Muscle layer of colon (tissue), 2 donors: ENCODE data around the gene SLC25A42.
"Not testable (repeated sequence)": the region's sequence is repeated elsewhere in the genome, so short reads cannot be mapped to it uniquely, and the experiment has no call there.

ENCODE experiments used
- H3K27ac ChIP-seq: one replicate; pipeline ENCODE4 v1.7.0; 2013; ENCODE audit warnings: low read depth, mild to moderate bottlenecking, low read length, moderate library complexity
- H3K27me3 ChIP-seq, 2 donors: one replicate each; pipeline ENCODE4 v1.7.0; 2013; ENCODE audit warnings: low read length in 2 of 2, mild to moderate bottlenecking in 2 of 2; ENCODE audit not compliant: insufficient read depth in 2 of 2, control insufficient read depth in 1 of 2
- H3K36me3 ChIP-seq: one replicate; pipeline ENCODE4 v1.7.0; 2013; ENCODE audit warnings: mild to moderate bottlenecking, low read length; ENCODE audit not compliant: insufficient read depth
- H3K4me1 ChIP-seq: one replicate; pipeline ENCODE4 v1.7.0; 2013; ENCODE audit warnings: mild to moderate bottlenecking, low read length; ENCODE audit not compliant: insufficient read depth
- H3K4me3 ChIP-seq, 2 donors: one replicate each; pipeline ENCODE4 v1.7.0; 2013; ENCODE audit warnings: low read length in 2 of 2, low read depth in 1 of 2, mild to moderate bottlenecking in 1 of 2, moderate library complexity in 1 of 2
- H3K9ac ChIP-seq: one replicate; pipeline ENCODE4 v1.7.0; 2013; ENCODE audit warnings: low read length
- H3K9me3 ChIP-seq: one replicate; pipeline ENCODE4 v1.7.0; 2013; ENCODE audit warnings: mild to moderate bottlenecking, low read length
- donor health status: abdominal sarcoma.
- donor health status: Adenocarcinoma of cecum.

SLC25A42 gene

DNA sequence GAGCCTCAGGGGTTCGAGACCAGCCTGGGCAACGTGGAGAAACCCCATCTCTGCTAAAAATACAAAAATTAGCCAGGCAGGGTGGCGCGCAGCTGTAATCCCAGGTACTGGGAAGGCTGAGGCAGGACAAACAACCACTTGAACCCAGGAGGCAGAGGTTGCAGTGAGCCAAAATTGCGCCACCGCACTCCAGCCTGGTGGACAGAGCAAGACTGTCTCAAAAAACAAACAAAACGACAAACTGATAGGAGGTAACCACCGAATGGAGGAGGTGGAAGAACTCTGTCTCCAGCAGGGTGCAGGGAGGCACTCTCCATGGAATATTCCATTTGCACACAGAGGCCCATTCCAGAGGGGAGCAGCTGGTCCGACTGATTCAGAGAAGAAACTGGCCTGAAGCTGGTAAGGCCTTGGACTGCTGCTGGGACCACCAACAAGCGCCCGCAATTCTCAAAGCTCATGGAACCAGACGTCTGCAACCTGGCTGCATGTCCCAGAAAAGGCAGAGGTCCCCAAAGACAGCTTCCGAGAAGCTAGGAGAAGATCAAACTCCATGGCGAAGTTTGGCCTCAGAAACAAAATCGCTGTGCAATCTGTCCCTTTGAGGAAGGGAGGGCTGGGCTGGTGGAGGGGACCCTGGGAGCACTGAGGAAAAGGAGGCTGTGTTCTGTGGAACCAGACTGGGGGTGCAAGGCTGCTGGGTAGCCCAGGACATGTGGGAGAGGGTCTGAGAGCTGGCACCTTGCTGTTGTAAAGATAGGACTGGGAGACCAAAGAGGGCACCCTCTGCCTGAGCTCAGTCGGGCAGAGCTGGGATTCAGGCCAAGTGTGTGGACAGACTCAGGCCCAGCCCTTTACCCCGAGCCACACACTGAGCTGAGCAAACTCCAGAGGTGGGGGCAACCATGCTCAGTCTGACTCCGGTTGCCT lies 35.2 kb downstream of the SLC25A42 start:
- Histone ChIP-seq H3K27ac (no peak overlapping the region), H3K27me3 (no peaks in the 10 kb centered on the region), H3K9me3 (no peaks in the 10 kb centered on the region), H3K4me3 (no peak overlapping the region), H3K36me3 (peaks cover 14% of the 10 kb centered on the region), H3K9ac (no peak overlapping the region), H3K4me1 (no peaks in the 10 kb centered on the region)

DNA sequence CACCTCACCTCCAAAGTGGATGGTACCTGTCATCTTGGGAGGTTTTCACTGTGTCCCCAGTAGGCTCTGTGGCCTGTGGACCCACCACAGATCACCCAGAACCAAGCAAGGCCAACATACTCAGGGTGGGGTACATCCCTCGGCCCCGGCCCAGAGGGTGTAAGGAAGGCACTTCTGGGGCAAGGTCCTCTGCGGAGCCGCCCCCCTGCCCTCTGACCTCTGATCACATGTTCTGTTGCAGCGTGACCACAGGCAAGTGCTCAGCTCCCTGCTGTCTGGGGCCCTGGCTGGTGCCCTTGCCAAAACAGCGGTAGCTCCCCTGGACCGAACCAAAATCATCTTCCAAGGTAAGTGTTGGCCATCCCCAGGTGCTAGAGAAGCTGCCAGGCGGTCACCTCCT lies 37.7 kb downstream of the SLC25A42 start:
- Histone ChIP-seq H3K36me3 (peaks cover 14% of the 10 kb centered on the region), H3K4me1 (no peaks in the 10 kb centered on the region), H3K4me3 (no peak overlapping the region), H3K27me3 (no peaks in the 10 kb centered on the region), H3K9me3 (no peaks in the 10 kb centered on the region), H3K9ac (no peak overlapping the region), H3K27ac (no peak overlapping the region)

DNA sequence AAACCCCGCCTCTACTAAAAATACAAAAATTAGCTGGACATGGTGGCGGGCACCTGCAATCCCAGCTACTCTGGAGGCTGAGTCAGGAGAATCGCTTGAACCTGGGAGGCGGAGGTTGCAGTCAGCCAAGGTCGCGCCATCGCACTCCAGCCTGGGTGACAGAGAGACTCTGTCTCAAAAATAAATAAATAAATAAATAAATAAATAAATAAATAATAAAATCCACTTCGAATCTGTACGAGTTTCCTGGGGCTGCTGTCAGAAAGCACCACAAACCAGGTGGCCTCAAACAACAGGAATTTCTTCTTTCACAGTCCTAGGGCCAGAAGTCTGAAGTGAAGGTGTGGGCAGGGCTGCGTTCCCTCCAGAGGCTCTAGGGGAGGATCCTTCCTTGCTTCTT lies 38.8 kb downstream of the SLC25A42 start:
- H3K9ac ChIP-seq, H3K4me3 ChIP-seq, H3K9me3 ChIP-seq, H3K27me3 ChIP-seq, H3K4me1 ChIP-seq, H3K27ac ChIP-seq: not testable (repeated sequence)
- peaks cover 14% of the 10 kb centered on the region for H3K36me3 ChIP-seq

- H3K9me3 ChIP-seq: no peaks in the 10 kb centered on the region
- H3K4me1 ChIP-seq: no peaks in the 10 kb centered on the region
- no peak overlapping the region for H3K4me3 ChIP-seq
- H3K27ac ChIP-seq: no peak overlapping the region
- H3K36me3 ChIP-seq: peaks cover 14% of the 10 kb centered on the region
- H3K27me3 ChIP-seq: no peaks in the 10 kb centered on the region
- no peak overlapping the region for H3K9ac ChIP-seq
Observed at GRCh38 chr19:19103167-19103566, 39.4 kb downstream of the SLC25A42 start.

DNA sequence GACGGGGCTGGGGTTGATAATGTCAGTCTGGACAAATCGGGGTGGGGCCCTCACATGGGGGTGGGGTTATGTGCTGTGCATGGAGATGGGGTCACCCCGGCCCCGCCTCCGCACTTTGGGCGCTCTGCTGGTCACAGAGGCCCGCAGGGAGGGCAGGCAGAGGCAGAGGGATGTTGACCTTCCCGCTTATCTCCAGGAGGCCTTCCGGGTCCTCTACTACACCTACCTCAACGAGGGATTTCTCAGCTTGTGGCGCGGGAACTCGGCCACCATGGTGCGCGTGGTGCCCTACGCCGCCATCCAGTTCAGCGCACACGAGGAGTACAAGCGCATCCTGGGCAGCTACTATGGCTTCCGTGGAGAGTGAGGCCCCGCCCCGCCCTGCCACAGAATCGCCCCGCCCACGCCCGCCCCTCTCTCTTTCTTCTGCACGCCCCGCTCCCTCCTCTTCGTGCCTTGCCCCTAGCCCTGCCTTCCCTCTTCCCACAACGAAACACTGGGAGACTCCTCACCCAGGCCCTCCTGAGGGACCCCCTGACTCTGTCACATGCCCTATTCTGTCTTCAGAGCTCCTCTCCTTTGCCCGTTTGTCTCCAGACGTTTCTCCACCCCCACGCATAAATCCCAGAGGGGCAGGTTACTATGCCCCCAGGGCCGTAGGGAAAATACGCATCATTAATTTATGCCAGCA lies 41.7 kb downstream of the SLC25A42 start:
- Histone ChIP-seq H3K27ac (no peak overlapping the region), H3K27me3 (no peaks in the 10 kb centered on the region), H3K9ac (peak overlapping the region; percentile 27), H3K9me3 (no peaks in the 10 kb centered on the region), H3K4me1 (no peaks in the 10 kb centered on the region), H3K4me3 (peak overlapping the region; percentile 7 to 43), H3K36me3 (peaks cover 3% of the 10 kb centered on the region)

- no peaks in the 10 kb centered on the region for H3K36me3 ChIP-seq
- no peaks in the 10 kb centered on the region for H3K27me3 ChIP-seq
- no peaks in the 10 kb centered on the region for H3K4me1 ChIP-seq
- peak overlapping the region; percentile 7 to 43 for H3K4me3 ChIP-seq
- no peak overlapping the region for H3K27ac ChIP-seq
- H3K9ac ChIP-seq: peak overlapping the region; percentile 27
- H3K9me3 ChIP-seq: no peaks in the 10 kb centered on the region
Observed at GRCh38 chr19:19106056-19106551, 42.3 kb downstream of the SLC25A42 start.

- H3K27ac ChIP-seq, H3K9me3 ChIP-seq, H3K9ac ChIP-seq, H3K4me3 ChIP-seq, H3K36me3 ChIP-seq, H3K4me1 ChIP-seq, H3K27me3 ChIP-seq: not testable (repeated sequence)
Observed at GRCh38 chr19:19106938-19107337, 43.1 kb downstream of the SLC25A42 start.

GRCh38 chr19:19107654-19108053 lies 43.9 kb downstream of the SLC25A42 start:
- Histone ChIP-seq H3K4me3 (no peak overlapping the region), H3K9me3 (no peaks in the 10 kb centered on the region), H3K4me1 (no peaks in the 10 kb centered on the region), H3K9ac (no peak overlapping the region), H3K27me3 (no peaks in the 10 kb centered on the region), H3K27ac (no peak overlapping the region), H3K36me3 (no peaks in the 10 kb centered on the region)

DNA sequence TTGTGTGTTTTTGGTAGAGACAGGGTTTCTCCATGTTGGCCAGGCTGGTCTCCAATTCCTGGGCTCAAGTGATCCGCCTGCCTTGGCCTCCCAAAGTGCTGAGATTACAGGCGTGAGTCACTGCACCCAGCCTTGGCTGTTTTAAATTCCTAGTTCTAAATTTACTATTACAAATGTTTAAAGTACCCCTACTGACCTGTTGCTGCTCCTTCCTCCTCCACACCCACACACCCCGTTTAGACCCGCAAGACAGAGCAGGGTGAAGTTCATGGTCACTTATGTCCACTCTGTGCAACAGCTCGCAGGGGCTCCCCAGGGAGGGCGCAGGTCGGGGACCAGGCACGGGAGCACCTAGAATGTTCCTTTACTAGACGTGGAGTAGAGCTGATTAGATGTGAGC lies 45.8 kb downstream of the SLC25A42 start:
- H3K27me3 ChIP-seq: no peaks in the 10 kb centered on the region
- H3K9me3 ChIP-seq: no peaks in the 10 kb centered on the region
- H3K27ac ChIP-seq: no peak overlapping the region
- H3K9ac ChIP-seq: no peak overlapping the region
- H3K4me3 ChIP-seq: no peak overlapping the region
- no peaks in the 10 kb centered on the region for H3K4me1 ChIP-seq
- no peaks in the 10 kb centered on the region for H3K36me3 ChIP-seq

- Histone ChIP-seq H3K27ac (no peak overlapping the region), H3K27me3 (no peaks in the 10 kb centered on the region), H3K9me3 (no peaks in the 10 kb centered on the region), H3K9ac (no peak overlapping the region), H3K4me3 (no peak overlapping the region), H3K36me3 (no peaks in the 10 kb centered on the region), H3K4me1 (no peaks in the 10 kb centered on the region)
Observed at GRCh38 chr19:19110410-19111135, 46.8 kb downstream of the SLC25A42 start.

DNA sequence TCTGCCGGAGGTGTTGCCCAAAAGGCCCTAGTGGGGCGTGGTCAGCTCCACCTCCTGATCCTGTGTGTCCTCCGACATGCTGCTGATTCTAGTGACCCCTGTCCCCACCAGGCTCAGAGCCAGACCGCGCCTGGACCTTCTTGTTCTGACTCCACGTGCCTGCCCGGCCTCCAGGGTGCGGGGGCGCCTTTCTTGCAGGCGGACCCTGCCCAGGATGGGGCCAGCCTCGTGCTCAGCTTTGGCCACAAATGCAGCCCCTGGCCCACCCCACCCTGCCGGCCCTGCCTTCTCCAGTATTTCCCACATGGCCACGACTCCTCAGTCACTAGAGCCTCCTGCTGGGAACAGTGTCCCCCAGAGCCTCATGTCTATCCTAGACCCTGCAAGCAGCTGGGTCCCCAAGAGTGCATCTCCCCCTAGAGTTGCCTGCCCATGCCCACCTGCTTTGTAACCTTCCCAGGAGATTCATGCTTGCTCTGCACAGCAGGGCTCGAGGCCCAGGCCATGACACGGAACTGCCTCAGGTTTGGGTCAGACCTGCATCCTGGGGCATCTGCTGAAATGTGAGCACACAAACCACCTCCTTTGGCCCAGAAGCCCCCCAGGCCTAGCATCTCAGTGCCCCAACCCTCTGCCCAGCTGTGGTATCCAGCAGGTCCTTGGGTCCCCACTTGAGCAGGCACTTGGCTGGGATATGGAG lies 47.5 kb downstream of the SLC25A42 start:
- H3K36me3 ChIP-seq: no peaks in the 10 kb centered on the region
- no peak overlapping the region for H3K27ac ChIP-seq
- H3K4me3 ChIP-seq: no peak overlapping the region
- no peaks in the 10 kb centered on the region for H3K9me3 ChIP-seq
- H3K27me3 ChIP-seq: no peaks in the 10 kb centered on the region
- H3K4me1 ChIP-seq: no peaks in the 10 kb centered on the region
- H3K9ac ChIP-seq: no peak overlapping the region
